Fibroblast of skin of back (primary cell): Measurements from ENCODE around the gene GAB2.
"Not testable (repeated sequence)": the region's sequence is repeated elsewhere in the genome, so short reads cannot be mapped to it uniquely, and the experiment has no call there.

Experiments used
- DNase-seq: peaks from one replicate; pipeline ENCODE4 v3.0.0-alpha.2; 2013

The GAB2 gene

DNA sequence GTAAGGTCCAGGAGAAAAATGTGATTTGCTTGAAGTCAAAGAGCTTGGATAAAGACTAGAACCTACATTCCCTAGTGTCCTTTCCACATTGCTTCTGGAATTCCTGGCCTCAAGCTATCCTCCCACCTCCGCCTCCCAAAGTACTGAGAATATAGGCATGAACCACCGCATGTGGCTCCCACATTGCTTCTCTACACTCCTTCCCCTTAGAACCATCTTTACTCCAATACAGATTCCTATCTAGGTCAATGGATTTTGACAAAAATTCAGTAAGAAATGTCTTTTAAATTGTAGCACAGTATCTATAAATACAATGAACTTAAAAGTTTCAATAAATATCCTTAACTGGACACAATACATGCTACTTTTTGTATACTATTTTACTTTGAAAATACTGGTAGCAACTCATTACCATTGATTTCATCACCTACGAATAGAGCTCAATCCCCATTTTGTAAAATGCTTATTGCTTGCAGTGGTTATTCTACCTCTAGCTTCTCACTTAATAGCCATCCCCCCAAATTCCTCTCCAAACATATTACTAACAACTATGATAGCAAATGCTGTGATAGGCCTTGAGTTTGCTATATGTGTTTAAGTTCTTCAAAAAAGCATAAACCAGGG lies 53.4 kb downstream of the GAB2 start:
- DNase-seq: no peak

GRCh38 chr11:78363024-78363619 lies 54.5 kb downstream of the GAB2 start:
- DNase-seq: no peak

DNA sequence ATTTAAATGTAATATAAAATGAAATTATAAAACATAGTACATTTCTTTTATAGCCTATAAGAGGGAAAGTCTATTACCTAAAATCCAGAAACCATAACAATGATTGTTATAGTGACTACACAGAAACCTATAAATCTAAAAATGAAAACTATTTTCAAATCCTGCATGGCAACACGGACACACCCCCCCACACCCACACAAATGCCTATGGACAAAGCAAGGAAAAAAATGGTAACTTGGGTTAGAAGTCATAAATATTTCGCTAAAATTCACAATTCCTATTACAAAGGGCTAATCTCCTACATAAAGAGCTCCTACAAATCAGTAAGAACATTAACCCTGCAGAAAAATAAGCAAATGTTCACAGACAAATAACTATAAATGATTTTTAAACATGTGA lies 56.4 kb downstream of the GAB2 start:
- DNase-seq: no peak

DNA sequence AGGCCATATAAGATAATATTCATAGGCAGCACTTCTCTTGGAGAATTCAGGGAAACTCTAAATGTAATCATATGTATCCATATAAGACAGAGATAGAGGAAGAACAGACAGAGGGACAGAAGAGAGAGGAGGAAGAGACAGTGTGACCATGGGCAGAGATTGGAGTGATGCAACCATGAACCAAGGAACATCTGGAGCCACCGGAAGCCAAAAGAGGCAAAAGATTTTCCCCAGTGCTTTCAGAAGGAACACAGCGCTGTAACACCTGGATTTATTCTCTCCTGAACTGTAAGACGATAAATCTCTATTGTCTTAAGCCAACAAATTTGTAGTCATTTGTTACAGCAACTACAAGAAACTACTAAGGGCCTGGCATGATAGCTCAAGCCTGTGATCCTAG lies 57.7 kb downstream of the GAB2 start:
- no peak for DNase-seq

- DNase-seq: not testable (repeated sequence)
These were observed 59.7 kb downstream of the GAB2 start for GRCh38 chr11:78357924-78358323.

DNA sequence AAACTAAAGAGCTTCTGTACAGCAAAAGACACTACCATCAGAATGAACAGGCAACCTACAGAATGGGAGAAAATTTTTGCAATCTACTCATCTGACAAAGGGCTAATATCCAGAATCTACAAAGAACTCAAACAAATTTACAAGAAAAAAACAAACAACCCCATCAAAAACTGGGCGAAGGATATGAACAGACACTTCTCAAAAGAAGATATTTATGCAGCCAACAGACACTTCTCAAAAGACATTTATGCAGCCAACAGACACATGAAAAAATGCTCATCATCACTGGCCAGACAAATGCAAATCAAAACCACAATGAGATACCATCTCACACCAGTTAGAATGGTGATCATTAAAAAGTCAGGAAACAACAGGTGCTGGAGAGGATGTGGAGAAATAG lies 60.2 kb downstream of the GAB2 start:
- DNase-seq: not testable (repeated sequence)

GRCh38 chr11:78355742-78356141 lies 61.9 kb downstream of the GAB2 start:
- DNase-seq: not testable (repeated sequence)

GRCh38 chr11:78355309-78355705 lies 62.3 kb downstream of the GAB2 start:
- no peak for DNase-seq

GRCh38 chr11:78354408-78355308 lies 63.0 kb downstream of the GAB2 start:
- peak; percentile 33 for DNase-seq

GRCh38 chr11:78351979-78352841 lies 65.4 kb downstream of the GAB2 start:
- DNase-seq: no peak

- no peak for DNase-seq
These were observed 66.4 kb downstream of the GAB2 start for GRCh38 chr11:78351193-78351592.

- DNase-seq: peak; percentile 40
These were observed 66.9 kb downstream of the GAB2 start for GRCh38 chr11:78350646-78351165.

GRCh38 chr11:78350091-78350645 lies 67.5 kb downstream of the GAB2 start:
- DNase-seq: peak; percentile 9

DNA sequence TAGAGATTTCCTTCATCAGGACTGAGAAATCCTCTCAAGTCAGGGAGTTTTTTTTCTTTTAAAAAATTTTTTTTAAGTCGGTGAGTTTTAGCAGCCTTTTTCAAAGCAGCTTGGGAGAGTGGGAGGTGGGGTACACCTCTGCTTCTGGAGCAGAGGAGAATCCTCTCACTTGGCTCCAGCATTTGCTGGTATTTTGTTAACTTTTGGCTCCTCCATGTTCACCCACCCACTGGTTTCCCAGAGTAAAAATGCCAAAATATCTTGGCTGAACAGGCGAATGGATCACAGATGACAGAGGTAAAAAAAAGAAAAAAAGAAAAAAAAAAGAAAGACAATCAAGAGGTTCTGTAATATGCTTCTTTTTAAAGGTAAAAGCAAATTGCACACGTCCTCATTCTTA lies 68.0 kb downstream of the GAB2 start:
- DNase-seq: no peak

DNA sequence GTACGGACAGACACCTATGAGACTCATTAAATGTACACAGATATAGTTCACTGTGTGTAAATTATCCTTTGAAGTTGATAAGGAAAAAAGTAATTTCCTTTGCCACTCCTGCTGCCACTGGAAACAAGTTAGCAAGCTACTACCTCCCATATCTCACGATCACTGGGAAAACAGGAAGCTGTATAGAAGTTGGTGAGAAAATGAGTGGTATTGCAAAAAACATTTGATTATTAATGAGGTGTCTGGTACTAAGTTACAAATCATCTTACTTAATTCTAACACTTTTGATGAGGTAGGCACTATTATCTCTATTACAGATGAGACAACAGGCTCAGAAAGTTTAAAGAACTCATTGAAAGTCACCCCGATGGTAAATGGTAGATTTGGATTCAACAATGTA lies 68.5 kb downstream of the GAB2 start:
- DNase-seq: no peak

DNA sequence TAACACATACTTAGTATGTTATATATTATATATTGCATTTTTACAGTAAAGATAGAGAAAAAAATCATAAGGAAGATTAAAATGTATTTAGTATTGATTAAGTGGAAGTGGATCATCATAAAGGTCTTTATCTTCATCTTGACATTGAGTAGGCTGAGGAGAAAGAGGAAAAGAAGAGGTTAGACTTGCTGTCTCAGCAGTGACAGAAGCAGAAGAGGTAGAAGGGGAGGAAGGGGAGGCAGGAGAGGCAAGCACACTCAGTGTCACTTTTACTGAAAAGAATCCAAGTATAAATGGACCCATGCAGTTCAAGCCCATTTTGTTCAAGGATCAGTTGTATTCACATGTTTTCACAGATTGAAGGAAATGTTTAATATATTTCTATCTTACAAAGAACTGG lies 69.7 kb downstream of the GAB2 start:
- DNase-seq: no peak

GRCh38 chr11:78346799-78347198 lies 70.8 kb downstream of the GAB2 start:
- DNase-seq: peak; percentile 15

GRCh38 chr11:78345450-78345849 lies 72.2 kb downstream of the GAB2 start:
- DNase-seq: no peak

- no peak for DNase-seq
These were observed 72.9 kb downstream of the GAB2 start for GRCh38 chr11:78344676-78345075.

- DNase-seq: no peak
These were observed 73.5 kb downstream of the GAB2 start for GRCh38 chr11:78344094-78344493.

DNA sequence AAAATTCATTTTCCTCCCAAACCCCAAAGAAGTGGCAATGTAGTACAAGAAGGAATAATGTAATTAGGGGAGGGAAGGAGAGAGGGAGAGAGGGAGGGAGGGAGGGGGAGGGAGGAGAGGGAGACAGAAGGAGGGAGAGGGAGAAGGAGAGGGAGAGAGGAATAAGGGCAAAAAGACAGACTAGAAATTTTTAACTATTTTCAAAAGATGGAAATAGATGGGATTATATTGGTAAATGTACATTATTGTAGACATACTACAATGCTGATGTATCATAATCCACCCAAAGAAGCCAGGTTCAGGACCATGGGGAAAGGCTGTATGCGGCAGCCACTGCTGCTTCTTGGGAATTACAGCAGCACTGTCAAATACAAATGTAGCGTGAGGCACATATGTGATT lies 74.3 kb downstream of the GAB2 start:
- DNase-seq: no peak

- no peak for DNase-seq
These were observed 75.8 kb downstream of the GAB2 start for GRCh38 chr11:78341841-78342240.
